ENCODE results near the gene KIF12.

GRCh38 chr9:114046875-114047274 is 52.2 kb downstream of the KIF12 start:
- TF ChIP-seq CTCF (conservative IDR thresholded peaks at IDR 0.05 in 1 of 2, IDR thresholded peaks at IDR 0.05 in 1 of 2; ENCODE audit: extremely low read depth in 1 of 2, insufficient read depth in 1 of 2, low read depth in 1 of 2, low read length in 2 of 2) (no peak), EZH2 (IDR thresholded peaks at IDR 0.05; ENCODE audit: borderline replicate concordance, low read length) (no peak)

Measured in mammary epithelial cell (primary cell).